DOHH2 (cell line): Measurements from ENCODE around the gene LSR.
A peak's percentile ranks its signal among the peaks of the same experiment; 100 is the strongest.

Experiments used
- H3F3A ChIP-seq: fragments of 200-600 bp; sonication (generic), shearing (Covaris generic); 2 replicates; pipeline ENCODE4 v1.6.0; 2016; ENCODE audit warnings: antibody characterized with exemption, mild to moderate bottlenecking; ENCODE audit not compliant: control insufficient read depth, insufficient read depth
- H3K27ac ChIP-seq: fragments of 200-600 bp; sonication (generic); 2 replicates; pipeline ENCODE4 v1.5.1; 2014; ENCODE audit warnings: low read depth, mild to moderate bottlenecking, low read length, moderate library complexity
- H3K27me3 ChIP-seq: fragments of 200-600 bp; sonication (generic); 2 replicates; pipeline ENCODE4 v1.6.1; 2014; ENCODE audit warnings: mild to moderate bottlenecking, low read length, mixed read lengths; ENCODE audit not compliant: control insufficient read depth
- H3K36me3 ChIP-seq: fragments of 200-600 bp; sonication (generic); 2 replicates; pipeline ENCODE4 v1.6.1; 2014; ENCODE audit warnings: mild to moderate bottlenecking, low read length, moderate library complexity, mixed read lengths; ENCODE audit not compliant: control insufficient read depth
- H3K4me1 ChIP-seq: fragments of 200-600 bp; sonication (generic); 2 replicates; pipeline ENCODE4 v1.6.1; 2014; ENCODE audit warnings: mild to moderate bottlenecking, low read length, mixed read lengths; ENCODE audit not compliant: control insufficient read depth
- H3K4me2 ChIP-seq: fragments of 200-600 bp; sonication (generic); 2 replicates; pipeline ENCODE4 v1.6.0; 2014; ENCODE audit warnings: mild to moderate bottlenecking, low read length, moderate library complexity
- H3K4me3 ChIP-seq: fragments of 200-600 bp; sonication (generic); 2 replicates; pipeline ENCODE4 v1.5.1; 2014; ENCODE audit warnings: mild to moderate bottlenecking, low read length, mixed read lengths
- H3K79me2 ChIP-seq: fragments of 200-600 bp; sonication (generic); 2 replicates; pipeline ENCODE4 v1.6.1; 2014; ENCODE audit warnings: mild to moderate bottlenecking, low read length, mixed read lengths; ENCODE audit not compliant: control insufficient read depth
- H3K9me2 ChIP-seq: fragments of 200-600 bp; sonication (generic); replicated peaks from 2 replicates; pipeline ENCODE4 v1.6.1; 2014; ENCODE audit warnings: mild to moderate bottlenecking, low read length, mixed read lengths; ENCODE audit not compliant: control insufficient read depth
- H3K9me3 ChIP-seq: fragments of 200-600 bp; sonication (generic); 2 replicates; pipeline ENCODE4 v1.6.1; 2014; ENCODE audit warnings: antibody characterized with exemption, low read length, mixed read lengths; ENCODE audit not compliant: control insufficient read depth, insufficient read depth
- H4K20me1 ChIP-seq: fragments of 200-600 bp; sonication (generic); 2 replicates; pipeline ENCODE4 v1.6.0; 2014; ENCODE audit warnings: low read depth, mild to moderate bottlenecking, antibody characterized with exemption, low read length, moderate library complexity; ENCODE audit not compliant: control insufficient read depth, insufficient read depth
- EZH2phosphoT487 ChIP-seq: fragments of 200-600 bp; sonication (generic); IDR thresholded peaks from 2 replicates; pipeline ENCODE4 v1.6.1; 2017; ENCODE audit warnings: borderline replicate concordance, mild to moderate bottlenecking, antibody characterized with exemption, low read length, moderate library complexity, mixed read lengths
- TF ChIP-seq, protein P1 (sequence below): fragments of 200-600 bp; sonication (generic); IDR thresholded peaks from one replicate; pipeline ENCODE4 v1.5.1; 2014; ENCODE audit warnings: antibody characterized with exemption, mild to moderate bottlenecking, low read depth, low read length; ENCODE audit not compliant: poor library complexity, severe bottlenecking

The LSR gene

DNA sequence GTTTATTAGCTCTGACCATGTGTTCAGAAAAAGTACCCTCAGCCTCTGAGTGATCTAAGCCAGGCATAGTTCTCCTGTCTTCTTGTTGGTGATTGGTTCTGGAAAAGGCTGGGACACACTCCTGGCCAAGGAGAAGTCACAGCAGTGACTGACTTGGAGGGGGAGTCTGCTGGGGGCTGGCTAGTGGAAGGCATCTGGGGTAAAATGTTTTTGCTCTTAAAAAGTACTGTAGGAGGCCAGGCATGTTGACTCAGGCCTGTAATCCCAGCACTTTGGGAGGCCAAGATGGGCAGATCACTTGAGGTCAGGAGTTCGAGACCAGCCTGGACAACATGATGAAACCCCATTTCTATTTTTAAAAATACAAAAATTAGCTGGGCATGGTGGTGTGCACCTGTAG lies 41.9 kb upstream of the LSR start:
- Histone ChIP-seq H3K36me3 (peaks cover 3% of the 10 kb centered on the region; the same call in 1 of the 2 replicates), H3K9me3 (no peaks in the 10 kb centered on the region), H3F3A (peaks cover 25% of the 10 kb centered on the region), H3K79me2 (no peaks in the 10 kb centered on the region), H3K4me3 (peak overlapping the region; percentile 58), H3K27me3 (no peaks in the 10 kb centered on the region), H4K20me1 (no peaks in the 10 kb centered on the region), H3K27ac (peak overlapping the region; percentile 80), H3K4me1 (peaks cover 64% of the 10 kb centered on the region), H3K4me2 (peak overlapping the region; percentile 65), H3K9me2 (no peaks in the 10 kb centered on the region)
- TF ChIP-seq EZH2phosphoT487, result no peak
- TF ChIP-seq, protein P1, sequence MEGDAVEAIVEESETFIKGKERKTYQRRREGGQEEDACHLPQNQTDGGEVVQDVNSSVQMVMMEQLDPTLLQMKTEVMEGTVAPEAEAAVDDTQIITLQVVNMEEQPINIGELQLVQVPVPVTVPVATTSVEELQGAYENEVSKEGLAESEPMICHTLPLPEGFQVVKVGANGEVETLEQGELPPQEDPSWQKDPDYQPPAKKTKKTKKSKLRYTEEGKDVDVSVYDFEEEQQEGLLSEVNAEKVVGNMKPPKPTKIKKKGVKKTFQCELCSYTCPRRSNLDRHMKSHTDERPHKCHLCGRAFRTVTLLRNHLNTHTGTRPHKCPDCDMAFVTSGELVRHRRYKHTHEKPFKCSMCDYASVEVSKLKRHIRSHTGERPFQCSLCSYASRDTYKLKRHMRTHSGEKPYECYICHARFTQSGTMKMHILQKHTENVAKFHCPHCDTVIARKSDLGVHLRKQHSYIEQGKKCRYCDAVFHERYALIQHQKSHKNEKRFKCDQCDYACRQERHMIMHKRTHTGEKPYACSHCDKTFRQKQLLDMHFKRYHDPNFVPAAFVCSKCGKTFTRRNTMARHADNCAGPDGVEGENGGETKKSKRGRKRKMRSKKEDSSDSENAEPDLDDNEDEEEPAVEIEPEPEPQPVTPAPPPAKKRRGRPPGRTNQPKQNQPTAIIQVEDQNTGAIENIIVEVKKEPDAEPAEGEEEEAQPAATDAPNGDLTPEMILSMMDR, result no peak

DNA sequence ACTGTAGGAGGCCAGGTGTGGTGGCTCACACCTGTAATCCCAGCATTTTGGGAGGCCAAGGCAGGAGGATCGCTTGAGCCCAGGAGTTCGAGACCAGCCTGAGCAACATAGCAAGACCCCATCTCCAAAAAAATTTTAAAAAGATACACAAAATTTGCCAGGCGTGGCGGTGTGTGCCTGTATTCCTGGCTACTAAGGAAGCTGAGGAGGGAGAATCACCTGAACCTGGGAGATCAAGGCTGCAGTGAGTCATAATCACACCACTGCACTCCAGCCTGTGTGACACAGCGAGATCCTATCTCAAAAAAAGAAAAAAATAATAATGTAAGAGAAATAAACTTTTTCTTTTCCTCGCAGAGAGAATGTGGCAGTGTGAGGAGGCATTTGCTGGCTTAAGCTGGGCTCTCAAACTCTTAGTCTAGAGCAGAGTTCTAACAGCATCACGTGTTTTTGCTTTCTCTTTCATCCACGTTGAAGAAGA lies 41.4 kb upstream of the LSR start:
- Histone ChIP-seq H3K4me3 (no peak overlapping the region), H3K27ac (peak overlapping the region; percentile 16; the same call in 1 of the 2 replicates), H3F3A (peaks cover 25% of the 10 kb centered on the region), H3K4me1 (peaks cover 70% of the 10 kb centered on the region), H3K9me3 (no peaks in the 10 kb centered on the region), H4K20me1 (no peaks in the 10 kb centered on the region), H3K27me3 (no peaks in the 10 kb centered on the region), H3K36me3 (peaks cover 3% of the 10 kb centered on the region; the same call in 1 of the 2 replicates), H3K9me2 (no peaks in the 10 kb centered on the region), H3K4me2 (peak overlapping the region; percentile 65; the same call in 1 of the 2 replicates), H3K79me2 (no peaks in the 10 kb centered on the region)
- TF ChIP-seq, protein P1, result no peak
- TF ChIP-seq EZH2phosphoT487, result no peak

DNA sequence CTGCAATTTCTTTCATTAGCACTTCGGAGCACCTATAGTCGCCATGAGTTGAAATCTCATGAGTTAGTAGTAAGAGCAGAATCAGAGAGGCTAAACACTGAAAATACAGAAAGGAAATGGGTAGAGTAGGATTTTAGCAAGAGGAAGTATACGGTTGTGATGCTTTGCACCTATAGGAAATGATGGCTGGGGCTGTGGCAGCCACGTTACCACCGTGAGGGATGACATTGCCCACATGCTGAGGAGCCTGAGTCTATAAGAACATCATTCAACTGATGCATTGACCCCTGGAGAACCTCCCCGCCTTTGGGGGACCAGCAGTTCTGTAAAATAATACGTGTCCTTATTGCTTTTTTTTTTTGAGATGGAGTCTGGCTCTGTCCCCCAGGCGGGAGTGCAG lies 40.7 kb upstream of the LSR start:
- H3K9me2 ChIP-seq, result no peaks in the 10 kb centered on the region
- no peak overlapping the region for H3K4me2 ChIP-seq
- no peaks in the 10 kb centered on the region for H3K27me3 ChIP-seq
- H3F3A ChIP-seq, result peaks cover 25% of the 10 kb centered on the region
- H3K4me1 ChIP-seq, result peaks cover 77% of the 10 kb centered on the region
- H3K36me3 ChIP-seq, result peaks cover 3% of the 10 kb centered on the region; the same call in 1 of the 2 replicates
- H3K9me3 ChIP-seq, result no peaks in the 10 kb centered on the region
- H3K4me3 ChIP-seq, result no peak overlapping the region
- H3K79me2 ChIP-seq, result no peaks in the 10 kb centered on the region
- peak overlapping the region; percentile 16; the same call in 1 of the 2 replicates for H3K27ac ChIP-seq
- no peaks in the 10 kb centered on the region for H4K20me1 ChIP-seq
- TF ChIP-seq, protein P1, result no peak
- TF ChIP-seq EZH2phosphoT487, result no peak
